GM12801 (cell line): ENCODE data around the gene MMP25.

ENCODE experiments used
- CTCF ChIP-seq: IDR thresholded peaks from one replicate; pipeline ENCODE4 v1.5.1; 2011; ENCODE audit warnings: control low read depth; ENCODE audit not compliant: insufficient read length; ENCODE audit errors: extremely low read depth

Gene MMP25

GRCh38 chr16:3091551-3091950, 45.2 kb downstream of the MMP25 start:
- no peak for TF ChIP-seq CTCF

- TF ChIP-seq CTCF: no peak
These were observed 46.2 kb downstream of the MMP25 start for GRCh38 chr16:3092501-3092941.

GRCh38 chr16:3094289-3095027, 48.1 kb downstream of the MMP25 start:
- TF ChIP-seq CTCF: no peak

- no peak for TF ChIP-seq CTCF
These were observed 49.5 kb downstream of the MMP25 start for GRCh38 chr16:3095869-3096268.

GRCh38 chr16:3096362-3096761, 50.0 kb downstream of the MMP25 start:
- TF ChIP-seq CTCF: no peak

GRCh38 chr16:3097266-3097665, 50.9 kb downstream of the MMP25 start:
- no peak for TF ChIP-seq CTCF

GRCh38 chr16:3098459-3099394, 52.4 kb downstream of the MMP25 start, which contains the start of gene ZSCAN10:
Gene ZSCAN10 (minus strand): TSS chr16:3099294. CDS start chr16:3092937, 6,357 bp downstream.
- no peak for TF ChIP-seq CTCF
